HepG2 (cell line): ENCODE measurements around the gene SELENOV. TPM values are rescaled to one million over a fixed set of nuclear protein-coding genes. Genes with fewer than 3 reads are reported as not detected.

Source experiments
- ATAC-seq: fragments of 200-7000 bp; cut with Tn5 transposase; 3 replicates; pipeline ENCODE4 v1.9.1; 2020; ENCODE audit warnings: mild to moderate bottlenecking, moderate library complexity
- BruUV-seq: library from RNA; stranded (reverse); fragments of 400-500 nt; replicated peaks from 2 replicates; lab custom pipeline; 2021; lab: Mats Ljungman, UMichigan
- CTCF ChIA-PET: fragments of 300-600 bp; formaldehyde crosslinking; extraction: SDS; loops from one replicate; lab custom pipeline; 2021; ENCODE audit warnings: low total read pairs, inconsistent platforms, low intra/inter-chr PET ratio; lab: Yijun Ruan, JAX
- POLR2A ChIA-PET: fragments of 350-600 bp; sonication (Branson Sonifier 250); formaldehyde crosslinking; loops from one replicate; lab custom pipeline; 2020; ENCODE audit warnings: antibody characterized with exemption, inconsistent platforms; lab: Yijun Ruan, JAX
- DNase-seq: peaks from one replicate; pipeline ENCODE4 v3.0.0-alpha.2; 2015; ENCODE audit warnings: low spot score
- FAIRE-seq: peaks from 3 replicates; lab custom pipeline; 2011; peaks lifted over from hg19 to GRCh38; lab: Jason Lieb, UNC
- H2AFZ ChIP-seq: one replicate; pipeline ENCODE4 v1.6.1; 2011; ENCODE audit warnings: low read length, inconsistent platforms
- H3K27ac ChIP-seq: fragments of 300-600 bp; 3 replicates; pipeline ENCODE4 v1.8.0; 2011; ENCODE audit warnings: mixed run types, mild to moderate bottlenecking, mixed read lengths, low read length, inconsistent platforms; ENCODE audit not compliant: insufficient read depth; ENCODE audit errors: extremely low read length
- H3K27me3 ChIP-seq, 2 experiments: fragments of 200-600 bp in 1 of 2; 2 replicates in 1 of 2; 3 replicates in 1 of 2; pipeline versions ENCODE4 v1.6.0 to v1.8.0; 2011; ENCODE audit warnings: low read length in 2 of 2, mild to moderate bottlenecking in 2 of 2, moderate library complexity in 2 of 2, inconsistent platforms in 1 of 2; ENCODE audit not compliant: insufficient read depth in 2 of 2, control insufficient read depth in 1 of 2
- H3K36me3 ChIP-seq, 2 experiments: fragments of 200-600 bp in 1 of 2; replicated peaks in 1 of 2; 2 replicates in 1 of 2; 3 replicates in 1 of 2; pipeline versions ENCODE4 v1.5.1 to v1.8.0; 2011; ENCODE audit warnings: low read length in 2 of 2, inconsistent platforms in 1 of 2; ENCODE audit not compliant: insufficient read depth in 2 of 2, control insufficient read depth in 1 of 2
- H3K4me1 ChIP-seq: 2 replicates; pipeline ENCODE4 v1.5.1; 2012; ENCODE audit warnings: low read length, inconsistent platforms; ENCODE audit not compliant: insufficient read depth
- H3K4me2 ChIP-seq: 2 replicates; pipeline ENCODE4 v1.6.0; 2011; ENCODE audit warnings: low read depth, low read length, inconsistent platforms
- H3K4me3 ChIP-seq, 3 experiments: fragments of 200-600 bp in 1 of 3; sonication (generic), shearing (Covaris generic) in 1 of 3; replicated peaks in 1 of 3; 2 replicates each; pipeline ENCODE4 v1.5.1; 2011 to 2016; ENCODE audit warnings: low read length in 3 of 3, inconsistent platforms in 2 of 3, low read depth in 2 of 3, mild to moderate bottlenecking in 2 of 3, control low read depth in 1 of 3, mixed read lengths in 1 of 3; ENCODE audit not compliant: insufficient read depth in 1 of 3
- H3K79me2 ChIP-seq: one replicate; pipeline ENCODE4 v1.6.1; 2011; ENCODE audit warnings: low read length, inconsistent platforms; ENCODE audit not compliant: insufficient read depth
- H3K9ac ChIP-seq: 2 replicates; pipeline ENCODE4 v1.6.0; 2011; ENCODE audit warnings: mild to moderate bottlenecking, low read depth, low read length, inconsistent platforms; ENCODE audit not compliant: insufficient read depth
- H3K9me3 ChIP-seq: 2 replicates; pipeline ENCODE4 v1.5.1; 2012; ENCODE audit warnings: mild to moderate bottlenecking, low read length
- H4K20me1 ChIP-seq: 2 replicates; pipeline ENCODE4 v1.6.0; 2011; ENCODE audit warnings: inconsistent platforms, mild to moderate bottlenecking, low read length, moderate library complexity; ENCODE audit not compliant: insufficient read depth
- ARNT2 ChIP-seq: sonication (generic); formaldehyde crosslinking; IDR thresholded peaks from 2 replicates; pipeline ENCODE4 v1.8.0; 2022; ENCODE audit warnings: mild to moderate bottlenecking, low read depth, missing genetic modification reagents, moderate library complexity
- BRF2 ChIP-seq: sonication (generic); formaldehyde crosslinking; IDR thresholded peaks from 2 replicates; pipeline ENCODE4 v1.8.1; 2022; ENCODE audit warnings: mild to moderate bottlenecking, missing genetic modification reagents
- CREB1 ChIP-seq, 2 experiments: fragments of 450-650 bp in 1 of 2; IDR thresholded peaks; 2 replicates each; pipeline ENCODE4 v1.6.1; 2016 to 2017; ENCODE audit warnings: control low read depth in 1 of 2, mild to moderate bottlenecking in 1 of 2, missing compliant biosample characterization in 1 of 2, missing genetic modification characterization in 1 of 2
- HOXA5 ChIP-seq: sonication (generic); formaldehyde crosslinking; IDR thresholded peaks from 2 replicates; pipeline ENCODE4 v1.4.0; 2020; ENCODE audit warnings: missing genetic modification reagents
- LBX2 ChIP-seq: sonication (generic); formaldehyde crosslinking; IDR thresholded peaks from 2 replicates; pipeline ENCODE4 v1.5.0; 2020; ENCODE audit warnings: missing genetic modification reagents, mild to moderate bottlenecking, borderline replicate concordance
- MTF1 ChIP-seq: sonication (generic); formaldehyde crosslinking; IDR thresholded peaks from 2 replicates; pipeline ENCODE4 v1.5.0; 2020; ENCODE audit warnings: missing genetic modification reagents
- PBX2 ChIP-seq: IDR thresholded peaks from 2 replicates; pipeline ENCODE4 v1.6.1; 2016; ENCODE audit warnings: control low read depth
- ZBTB49 ChIP-seq: sonication (generic); formaldehyde crosslinking; IDR thresholded peaks from 2 replicates; pipeline ENCODE4 v1.4.0; 2020; ENCODE audit warnings: missing genetic modification reagents, borderline replicate concordance
- ZNF101 ChIP-seq: sonication (generic); formaldehyde crosslinking; IDR thresholded peaks from 2 replicates; pipeline ENCODE4 v1.4.0; 2020; ENCODE audit warnings: mild to moderate bottlenecking, low read depth, missing genetic modification reagents, borderline replicate concordance
- ZNF253 ChIP-seq: sonication (generic); formaldehyde crosslinking; IDR thresholded peaks from 2 replicates; pipeline ENCODE4 v1.8.0; 2022; ENCODE audit warnings: mild to moderate bottlenecking, missing genetic modification reagents, borderline replicate concordance
- ZNF326 ChIP-seq: sonication (generic); formaldehyde crosslinking; IDR thresholded peaks from 2 replicates; pipeline ENCODE4 v1.4.0; 2020; ENCODE audit warnings: missing genetic modification reagents, borderline replicate concordance
- ZNF562 ChIP-seq: sonication (generic); formaldehyde crosslinking; IDR thresholded peaks from 2 replicates; pipeline ENCODE4 v1.8.0; 2022; ENCODE audit warnings: missing genetic modification reagents, borderline replicate concordance
- WGBS: methylation state at CpG from one replicate; pipeline ENCODE4 v1.1.6; 2017; ENCODE audit warnings: low lambda C conversion rate; 5-methylcytosine and 5-hydroxymethylcytosine counted together
- in situ Hi-C: cut with HindIII; loops from 2 replicates; pipeline ENCODE4 v1.10.0; 2017; ENCODE audit warnings: low pct_unique_long_range_greater_than_20kb; ENCODE audit not compliant: extremely low pct_ligation_motif_present
- intact Hi-C: fragments of 100-400 bp; cut with micrococcal nuclease; formaldehyde crosslinking; loops from one replicate; pipeline ENCODE4 v1.10.0; 2022; ENCODE audit not compliant: unreplicated experiment
- polyA plus RNA-seq, 8 experiments: library from polyadenylated mRNA; depleted of rRNA in 3 of 8; stranded (reverse) in 7 of 8; unstranded in 1 of 8; fragments of >200 nt; fragmentation: Illumina TruSeq in 4 of 8; extraction: Trizol in 4 of 8; gene quantifications; 2 replicates each; pipeline versions ENCODE4 v1.2.1 to v1.2.3, GENCODE V29; 2011 to 2016; ENCODE audit warnings: low read depth in 4 of 8, missing spikeins in 1 of 8, mixed read lengths in 1 of 8; ENCODE audit not compliant: insufficient read depth in 1 of 8
- total RNA-seq, 5 experiments: library from RNA; depleted of rRNA; stranded (reverse); fragments of >200 nt; fragmentation: Illumina TruSeq; extraction: Trizol; gene quantifications; 2 replicates each; pipeline ENCODE4 v1.2.3, GENCODE V29; 2016; ENCODE audit warnings: low read depth in 1 of 5

SELENOV gene
- total and polyA plus RNA-seq, 2 of the 13 experiments (the other 11 are each of a cell fraction or from before 2014, with no cell fraction given): not detected

- DNase-seq (no peak), FAIRE-seq (no peak), ATAC-seq (no peak)
- BruUV-seq: no TSS peak
- Histone ChIP-seq H3K27me3 (peaks cover under 1 to 11% of the 10 kb centered on the region in 2 experiments; a peak in 2 of 5 replicates), H3K27ac (no peak overlapping the region), H3K4me3 (no peak overlapping the region), H4K20me1 (no peaks in the 10 kb centered on the region), H3K79me2 (peaks cover 15% of the 10 kb centered on the region), H3K36me3 (no peaks in the 10 kb centered on the region), H2AFZ (no peak overlapping the region), H3K9me3 (no peaks in the 10 kb centered on the region), H3K4me2 (no peak overlapping the region), H3K9ac (no peak overlapping the region), H3K4me1 (peaks cover 34% of the 10 kb centered on the region)
- 35% methylated on average over 2 of the region's 2 CpGs for WGBS
- ChIA-PET CTCF (no interaction called here), POLR2A (no interaction called here)
- intact Hi-C loops: no loop called here
- TF ChIP-seq MTF1 (CRISPR knock-in tag) (no peak), ZBTB49 (CRISPR knock-in tag) (no peak), ZNF253 (CRISPR knock-in tag) (no peak)
- in situ Hi-C loops: no loop called here
These were observed 27.3 kb downstream of the SELENOV start for GRCh38 chr19:39542206-39542605.

GRCh38 chr19:39543477-39543857 lies 28.5 kb downstream of the SELENOV start:
- intact Hi-C loops: no loop called here
- H3K79me2 ChIP-seq: peaks cover 11% of the 10 kb centered on the region
- no peak overlapping the region for H3K27ac ChIP-seq
- no TSS peak for BruUV-seq
- ATAC-seq: no peak
- H3K9ac ChIP-seq: no peak overlapping the region
- in situ Hi-C loops: no loop called here
- no peak overlapping the region for H2AFZ ChIP-seq
- no peak for FAIRE-seq
- peaks cover 1 to 15% of the 10 kb centered on the region in 2 experiments; a peak in 3 of 5 replicates for H3K27me3 ChIP-seq
- H3K4me1 ChIP-seq: peaks cover 26% of the 10 kb centered on the region
- no peak overlapping the region for H3K4me2 ChIP-seq
- no peak overlapping the region for H3K4me3 ChIP-seq
- DNase-seq: no peak
- WGBS: 0% methylated on average over 3 of the region's 3 CpGs
- POLR2A ChIA-PET: interaction anchor here (1.3 kb wide), 1 partner anchor 107 kb away, joined by 3 read pairs; the partner anchor contains the start of gene RPS16
- no peaks in the 10 kb centered on the region for H3K36me3 ChIP-seq
- no peaks in the 10 kb centered on the region for H3K9me3 ChIP-seq
- no peaks in the 10 kb centered on the region for H4K20me1 ChIP-seq
- CTCF ChIA-PET: no interaction called here
- TF ChIP-seq BRF2 (CRISPR knock-in tag): no peak
- no peak for TF ChIP-seq LBX2
- no peak for TF ChIP-seq CREB1 (IDR thresholded peaks at IDR 0.05)
- no peak for TF ChIP-seq CREB1 (CRISPR knock-in tag; IDR thresholded peaks at IDR 0.05)
- TF ChIP-seq ARNT2: no peak
- no peak for TF ChIP-seq ZNF326 (CRISPR knock-in tag)
- TF ChIP-seq ZNF562 (CRISPR knock-in tag): no peak
- TF ChIP-seq ZNF101 (CRISPR knock-in tag): no peak
- no peak for TF ChIP-seq PBX2 (CRISPR knock-in tag)
- no peak for TF ChIP-seq HOXA5 (CRISPR knock-in tag)
